SK-N-MC (cell line): ENCODE results near the gene RTN4RL1.

Experiments
- EZH2 ChIP-seq: fragments of 200-600 bp; sonication (generic); IDR thresholded peaks from one replicate; pipeline ENCODE4 v1.6.1; 2017; ENCODE audit warnings: antibody characterized with exemption
- FOXP2 ChIP-seq: optimal IDR thresholded peaks from 2 replicates; pipeline ENCODE3; 2011; ENCODE audit warnings: mild to moderate bottlenecking, moderate library complexity; ENCODE audit not compliant: insufficient read depth; ENCODE audit errors: extremely low read length, control extremely low read depth

- TF ChIP-seq EZH2 (no peak), FOXP2 (no peak)
Measured at GRCh38 chr17:2057760-2058585, 32.8 kb upstream of the RTN4RL1 start.
